Measurements from ENCODE around the gene ARHGEF28.

The ARHGEF28 gene

DNA sequence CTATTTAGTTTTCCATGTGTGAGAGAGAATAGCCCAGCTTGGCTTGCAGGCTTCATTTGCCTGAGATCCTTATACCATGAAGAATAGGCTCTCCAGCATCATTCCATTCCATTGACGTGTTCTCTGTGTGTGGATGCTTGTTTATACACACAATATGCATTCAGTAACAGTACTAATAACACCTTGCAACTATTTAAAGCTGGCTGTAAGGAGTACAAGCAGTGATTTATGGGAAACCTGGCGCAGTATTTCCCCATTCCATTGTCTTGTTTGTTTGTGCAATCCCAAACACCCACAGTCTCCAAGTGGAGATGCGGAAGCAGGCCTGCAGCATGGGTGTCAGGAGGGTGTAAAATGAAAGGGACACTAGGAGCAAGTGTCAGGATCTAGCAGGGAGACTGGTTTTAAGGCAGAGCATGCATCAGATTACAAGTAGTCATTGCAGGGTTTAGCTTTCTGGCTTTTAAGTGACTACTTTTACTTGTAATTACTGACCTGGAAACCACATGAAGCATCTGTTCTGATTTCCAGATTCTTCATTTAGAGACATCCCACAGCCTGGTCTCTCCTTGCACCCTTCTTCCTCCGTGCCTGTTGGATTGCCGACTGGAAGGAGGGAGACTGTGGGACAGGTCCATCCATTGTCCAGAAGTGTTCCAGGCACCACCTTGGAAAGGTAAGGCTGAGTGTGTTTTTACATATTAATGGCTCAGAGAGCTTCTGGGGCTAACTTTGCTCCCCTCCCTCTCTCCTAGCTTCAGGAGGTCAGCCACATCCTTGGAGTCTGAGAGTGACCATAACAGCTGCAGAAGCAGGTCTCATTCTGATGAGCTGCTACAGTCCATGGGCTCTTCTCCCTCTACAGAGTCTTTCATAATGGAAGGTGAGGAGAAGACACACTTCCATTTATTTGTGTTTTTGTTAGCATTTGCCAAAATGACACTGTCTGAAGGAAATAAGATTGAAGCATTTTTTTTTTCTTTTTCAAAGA is 241.6 kb downstream of the ARHGEF28 start:
- DNase-seq, result no peak

GRCh38 chr5:73883646-73884045 is 257.6 kb downstream of the ARHGEF28 start:
- no peak for DNase-seq

DNA sequence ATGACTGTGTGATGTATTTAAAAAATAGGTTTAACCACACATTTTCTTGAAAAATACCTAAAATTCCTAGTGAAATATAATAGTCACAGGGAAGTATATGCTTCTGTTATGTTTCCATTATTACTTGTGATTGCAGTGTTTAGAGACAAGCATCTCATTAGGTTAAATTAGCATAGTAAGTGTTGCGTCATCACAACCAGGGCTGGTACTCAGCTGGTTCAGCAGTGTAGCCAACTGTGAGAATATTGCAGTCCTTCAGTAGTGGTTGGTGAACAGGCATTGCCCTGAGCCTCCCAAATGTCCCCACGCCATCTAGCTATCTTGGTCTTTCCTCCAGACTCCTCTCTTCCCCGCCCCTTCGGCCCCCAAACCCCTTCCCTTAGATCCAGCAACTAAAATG is 261.7 kb downstream of the ARHGEF28 start:
- DNase-seq, result no peak

DNA sequence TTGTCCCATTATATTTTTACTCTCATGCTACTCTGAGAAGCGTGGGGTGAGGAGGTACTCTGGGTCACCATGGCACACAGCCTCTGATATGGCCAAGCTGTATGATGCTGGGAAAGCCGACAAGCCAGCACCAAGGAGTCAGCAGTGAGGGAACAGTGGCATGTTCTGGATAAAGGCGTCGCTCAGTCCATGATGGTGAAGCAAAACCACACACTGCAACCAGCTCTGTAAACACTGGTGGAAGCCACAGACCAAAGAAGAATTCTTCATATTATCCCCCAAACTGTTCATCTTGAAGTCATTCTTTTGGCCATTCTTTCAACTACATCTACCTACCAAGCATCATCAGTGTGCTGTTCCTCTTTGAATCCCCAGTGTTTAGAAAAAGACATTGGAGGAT is 264.6 kb downstream of the ARHGEF28 start:
- no peak for DNase-seq

DNA sequence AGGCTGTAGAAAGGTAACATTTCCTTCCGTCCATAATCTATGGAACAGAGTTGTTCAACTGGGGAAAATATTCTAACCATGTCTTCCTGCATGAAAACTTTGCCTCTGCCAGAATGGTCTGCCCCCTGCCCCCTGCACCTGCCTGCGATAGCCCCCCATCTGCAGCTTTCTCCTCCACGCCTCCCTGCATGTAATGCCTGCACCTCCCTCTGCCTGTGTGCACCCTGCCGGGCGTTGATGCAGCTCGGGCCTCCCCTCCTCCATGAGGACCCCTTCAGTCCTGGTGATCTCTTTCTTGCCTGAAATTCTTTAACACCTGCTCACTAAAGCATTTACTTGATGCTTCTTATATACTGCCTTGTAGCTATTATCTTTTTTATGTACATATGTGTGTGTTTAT is 266.2 kb downstream of the ARHGEF28 start:
- DNase-seq, result no peak

- DNase-seq, result no peak
Observed at GRCh38 chr5:73892806-73893205, 266.8 kb downstream of the ARHGEF28 start.

- no peak for DNase-seq
Observed at GRCh38 chr5:73893813-73894212, 267.8 kb downstream of the ARHGEF28 start.

DNA sequence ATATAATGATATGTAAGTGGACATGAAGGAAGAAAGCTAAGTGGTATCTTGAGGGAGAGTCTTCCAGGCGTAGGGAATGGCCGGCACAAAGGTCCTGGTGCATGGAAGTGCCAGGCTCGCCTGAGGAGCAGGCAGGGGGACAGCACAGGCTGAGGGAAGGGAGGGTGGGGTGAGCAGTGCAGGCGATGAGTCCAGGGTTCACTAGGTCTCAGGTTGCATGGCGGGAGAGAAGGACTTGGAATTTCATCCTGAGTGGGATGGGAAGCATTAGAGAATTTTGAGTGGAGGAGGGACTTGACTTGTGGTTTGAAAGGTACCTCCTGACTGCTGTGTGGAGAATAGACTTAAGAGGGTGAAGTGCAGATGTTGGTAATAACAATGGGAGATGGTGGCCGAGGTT is 268.9 kb downstream of the ARHGEF28 start:
- no peak for DNase-seq

GRCh38 chr5:73895471-73895870 is 269.5 kb downstream of the ARHGEF28 start:
- DNase-seq, result no peak

GRCh38 chr5:73896097-73896496 is 270.1 kb downstream of the ARHGEF28 start:
- DNase-seq, result no peak

DNA sequence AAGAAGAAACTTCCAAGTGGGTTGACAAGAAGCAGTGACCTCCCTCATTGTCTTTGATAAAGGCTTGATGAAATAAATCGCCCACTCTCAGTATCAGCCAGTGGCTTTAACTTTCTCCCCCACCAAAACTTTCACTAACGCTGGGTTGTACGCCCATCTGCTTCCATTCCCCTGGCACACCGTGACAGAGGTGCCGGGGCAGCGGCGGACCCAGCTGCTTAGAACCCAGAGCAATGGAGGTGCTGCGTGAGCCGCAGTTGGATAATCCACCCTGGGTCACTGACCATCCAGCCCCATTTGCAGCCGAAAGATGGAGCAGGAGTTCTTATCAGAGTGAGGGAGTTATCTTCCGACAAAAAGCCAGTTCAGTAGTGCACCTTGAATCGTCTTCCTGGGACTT is 270.7 kb downstream of the ARHGEF28 start:
- no peak for DNase-seq

- no peak for DNase-seq
Observed at GRCh38 chr5:73897893-73898292, 271.9 kb downstream of the ARHGEF28 start.

DNA sequence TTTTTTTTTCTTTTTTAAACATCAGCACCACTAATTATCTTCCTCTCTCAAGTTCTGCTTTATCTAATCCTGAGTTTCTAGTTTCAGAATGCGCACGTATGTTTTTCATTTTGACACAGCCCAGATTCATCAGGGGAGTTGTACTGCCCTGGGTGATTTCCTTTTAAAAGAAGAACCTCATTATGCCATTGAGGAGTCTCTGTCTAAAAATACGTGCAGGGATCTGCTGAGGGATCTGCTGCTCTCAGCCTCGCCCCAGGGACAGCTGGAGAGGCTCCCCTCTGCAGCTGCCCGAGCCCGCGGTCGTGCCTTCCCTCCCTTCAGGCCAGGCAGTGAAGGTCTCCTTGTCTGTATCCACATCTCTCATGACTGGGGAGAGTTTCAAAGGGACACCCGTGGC is 273.1 kb downstream of the ARHGEF28 start:
- no peak for DNase-seq

- DNase-seq, result no peak
Observed at GRCh38 chr5:73899916-73900315, 273.9 kb downstream of the ARHGEF28 start.

- DNase-seq, result no peak
Observed at GRCh38 chr5:73900566-73900965, 274.6 kb downstream of the ARHGEF28 start.

- no peak for DNase-seq
Observed at GRCh38 chr5:73901043-73901442, 275.0 kb downstream of the ARHGEF28 start.

DNA sequence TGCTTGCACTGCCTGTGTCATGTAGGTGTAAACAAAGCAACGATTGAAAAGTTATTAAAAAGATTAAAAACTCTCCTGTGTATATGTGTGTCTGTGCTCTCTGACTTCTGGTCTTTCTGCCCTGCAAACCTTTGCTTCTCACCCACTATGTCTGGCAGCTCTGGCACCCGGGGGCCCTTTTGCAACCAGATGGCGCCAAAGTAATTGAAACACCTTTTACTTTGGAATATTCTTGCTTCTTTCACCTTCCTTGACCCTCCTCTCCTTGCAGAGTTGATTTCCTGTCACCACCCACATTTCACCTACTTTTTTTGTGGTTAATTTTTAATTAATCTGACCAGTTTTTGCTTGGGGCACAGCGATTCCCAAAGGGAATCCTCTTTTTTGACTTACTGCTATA is 275.5 kb downstream of the ARHGEF28 start:
- DNase-seq, result no peak

DNA sequence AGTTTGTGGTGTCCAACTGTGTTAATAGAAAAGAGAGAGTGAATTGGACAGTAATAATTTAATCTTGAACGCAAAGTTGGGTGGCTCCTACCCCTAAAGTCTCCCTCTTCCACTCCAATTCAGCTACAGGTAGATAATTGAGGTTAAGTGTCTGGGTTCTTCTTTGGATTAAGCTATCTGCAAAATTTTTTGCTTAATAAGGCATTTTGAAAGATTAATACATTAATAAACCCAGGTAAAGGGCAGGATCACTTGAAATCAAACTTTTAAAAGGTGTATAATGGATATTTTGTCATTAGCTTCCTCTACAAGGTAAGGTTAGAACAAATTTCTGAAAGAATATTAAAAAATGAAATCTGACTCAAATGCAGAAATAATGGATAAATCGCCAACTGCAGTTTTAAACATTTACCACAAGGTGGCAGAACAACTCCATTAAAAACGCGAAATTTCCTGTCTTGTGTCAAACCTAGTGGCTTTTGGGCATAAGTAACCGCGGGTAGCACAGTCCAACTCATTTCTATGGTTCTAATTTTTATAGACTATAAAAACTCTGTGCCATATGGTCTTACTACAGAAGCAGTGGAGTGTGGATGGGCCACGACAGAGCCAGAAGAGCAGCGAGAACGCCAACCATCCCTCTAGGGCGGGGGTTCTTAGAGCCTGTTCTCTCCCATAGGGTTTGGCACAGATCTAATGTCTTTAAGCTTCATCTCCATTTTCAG is 276.5 kb downstream of the ARHGEF28 start:
- no peak for DNase-seq

DNA sequence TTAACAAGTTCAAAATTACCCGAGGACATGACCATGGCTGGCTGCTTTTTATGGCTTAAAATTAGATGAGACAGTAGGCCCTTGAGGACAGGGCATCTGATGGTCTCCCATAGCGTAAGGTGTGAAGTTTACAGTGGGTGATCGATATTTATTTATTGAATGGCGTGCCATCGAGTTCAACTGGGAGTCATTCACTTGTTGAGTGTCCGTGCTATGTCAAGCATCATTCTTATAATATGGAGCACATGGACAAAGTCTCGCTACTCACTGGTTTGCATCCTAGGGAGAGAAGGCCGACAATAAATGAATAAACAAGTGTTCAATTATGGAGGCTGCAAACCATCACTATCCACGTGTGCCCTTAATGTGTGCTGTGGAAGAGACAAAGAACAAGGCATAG is 277.2 kb downstream of the ARHGEF28 start:
- DNase-seq, result no peak

DNA sequence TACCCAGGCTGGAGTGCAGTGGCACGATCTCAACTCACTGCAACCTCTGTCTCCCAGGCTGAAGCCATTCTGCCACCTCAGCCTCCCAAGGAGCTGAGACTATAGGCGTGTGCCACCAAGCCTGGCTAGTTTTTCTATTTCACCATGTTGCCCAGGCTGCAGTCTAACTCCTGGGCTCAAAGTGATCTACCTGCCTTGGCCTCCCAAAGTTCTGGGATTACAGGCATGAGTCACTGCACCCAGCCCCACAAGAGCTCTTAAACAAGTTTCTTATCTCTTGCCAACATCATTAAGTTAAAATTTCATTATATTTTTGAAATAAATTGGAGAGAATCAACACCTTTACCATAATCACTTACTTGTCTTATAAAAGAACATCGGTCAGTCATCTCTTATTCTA is 280.3 kb downstream of the ARHGEF28 start:
- DNase-seq, result no peak

- DNase-seq, result no peak
Observed at GRCh38 chr5:73907164-73907563, 281.2 kb downstream of the ARHGEF28 start.

GRCh38 chr5:73908395-73908794 is 282.4 kb downstream of the ARHGEF28 start:
- no peak for DNase-seq

DNA sequence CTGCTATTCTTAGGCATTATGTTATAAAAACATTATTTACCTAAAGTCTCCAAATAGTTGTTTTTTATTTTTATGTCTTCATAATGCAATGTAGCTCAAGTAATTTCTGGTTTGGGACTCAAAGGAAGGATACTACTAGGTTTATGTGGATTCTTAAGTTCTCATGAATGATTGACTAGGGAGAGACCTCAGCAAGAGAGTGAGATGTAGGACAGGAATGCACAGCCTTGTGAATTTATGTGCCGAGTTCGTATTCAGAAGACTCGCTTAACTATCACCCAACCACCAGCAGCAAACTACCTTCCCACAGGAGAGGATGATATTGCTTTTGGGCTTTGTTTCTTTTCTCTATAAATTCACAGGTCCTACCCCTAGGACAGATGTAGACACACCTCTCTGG is 282.9 kb downstream of the ARHGEF28 start:
- no peak for DNase-seq

DNA sequence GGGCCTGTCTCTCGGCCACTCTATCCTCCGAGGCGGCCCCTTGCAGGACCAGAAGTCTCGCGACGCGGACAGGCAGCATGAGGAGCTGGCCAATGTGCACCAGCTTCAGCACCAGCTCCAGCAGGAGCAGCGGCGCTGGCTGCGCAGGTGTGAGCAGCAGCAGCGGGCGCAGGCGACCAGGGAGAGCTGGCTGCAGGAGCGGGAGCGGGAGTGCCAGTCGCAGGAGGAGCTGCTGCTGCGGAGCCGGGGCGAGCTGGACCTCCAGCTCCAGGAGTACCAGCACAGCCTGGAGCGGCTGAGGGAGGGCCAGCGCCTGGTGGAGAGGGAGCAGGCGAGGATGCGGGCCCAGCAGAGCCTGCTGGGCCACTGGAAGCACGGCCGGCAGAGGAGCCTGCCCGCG is 283.5 kb downstream of the ARHGEF28 start:
- no peak for DNase-seq
